Adrenal gland (tissue), 12 donors: ENCODE data around the gene UBE2H. TPM values are rescaled to one million over a fixed set of nuclear protein-coding genes. Genes with fewer than 3 reads are reported as not detected.

Source experiments
- DNase-seq, 7 donors: peaks; one replicate each; pipeline ENCODE4 v3.0.0-alpha.2; 2019 to 2020
- H3K27ac ChIP-seq, 5 donors: fragments of 200-600 bp; sonication (generic) in 4 of 5; 1 replicate in 3 of 5; 2 replicates in 2 of 5; pipeline versions ENCODE4 v1.5.1 to v1.8.0; 2016 to 2020; ENCODE audit warnings: mild to moderate bottlenecking in 1 of 5
- H3K27me3 ChIP-seq: fragments of 200-600 bp; 2 replicates; pipeline ENCODE4 v1.8.0; 2021
- H3K36me3 ChIP-seq, 2 donors: fragments of 200-600 bp; replicated peaks in 1 of 2; 1 replicate in 1 of 2; 2 replicates in 1 of 2; pipeline versions ENCODE4 v1.5.1 to v1.8.0; 2018 to 2022
- H3K4me1 ChIP-seq, 2 donors: fragments of 200-600 bp; replicated peaks in 1 of 2; 1 replicate in 1 of 2; 2 replicates in 1 of 2; pipeline versions ENCODE4 v1.5.1 to v1.8.0; 2018 to 2021
- H3K4me3 ChIP-seq, 4 donors: fragments of 200-600 bp; sonication (generic) in 3 of 4; one replicate each; pipeline ENCODE4 v1.5.1; 2016 to 2018
- H3K9me3 ChIP-seq, 3 donors: fragments of 200-600 bp; sonication (generic) in 1 of 3; replicated peaks in 1 of 3; 1 replicate in 2 of 3; 2 replicates in 1 of 3; pipeline versions ENCODE4 v1.5.1 to v1.8.0; 2016 to 2021
- CTCF ChIP-seq, 6 experiments: fragments of 450-650 bp in 4 of 6; fragments of 200-600 bp in 2 of 6; sonication (generic) in 1 of 6; IDR thresholded peaks; 1 replicate in 5 of 6; 2 replicates in 1 of 6; pipeline versions ENCODE4 v1.5.1 to v1.8.0; 2016 to 2021; ENCODE audit warnings: antibody characterized with exemption in 6 of 6, mild to moderate bottlenecking in 2 of 6, moderate library complexity in 1 of 6
- POLR2A ChIP-seq, 2 donors: fragments of 450-650 bp; IDR thresholded peaks; one replicate each; pipeline ENCODE4 v1.6.1; 2017; ENCODE audit warnings: antibody characterized with exemption in 2 of 2, mild to moderate bottlenecking in 2 of 2, moderate library complexity in 1 of 2
- WGBS, 4 donors: extraction: QIAGEN DNeasy Blood & Tissue Kit in 2 of 4; methylation state at CpG; one replicate each; pipeline versions ENCODE4 v1.1.5 to v1.1.7; 2013 to 2017; 5-methylcytosine and 5-hydroxymethylcytosine counted together
- intact Hi-C, 2 donors: fragments of 100-400 bp; cut with DNase I; formaldehyde crosslinking; loops; one replicate each; pipeline versions ENCODE4 v1.14.1 to v1.15.0; 2022 to 2023
- polyA plus RNA-seq, 3 donors: library from polyadenylated mRNA; stranded (reverse); fragments of 200-250 nt in 2 of 3; fragments of 350-450 nt in 1 of 3; fragmentation: Illumina TruSeq in 1 of 3; extraction: RNeasy Lipid Tissue Mini Kit (QIAGEN cat#74804) in 1 of 3; gene quantifications; one replicate each; pipeline ENCODE4 v1.2.3, GENCODE V29; 2013 to 2014
- total RNA-seq, 9 donors: library from RNA; depleted of rRNA in 4 of 9; stranded (reverse); fragments of >200 nt in 4 of 9; fragments of 120-200 nt in 1 of 9; fragmentation: NEBNext Ultra II Directional in 1 of 9; extraction: Animal tissue kit (Norgen Biotek cat#: 25700) in 1 of 9; gene quantifications; one replicate each; pipeline versions ENCODE4 v1.1.0 to v1.2.4, GENCODE V29; 2013 to 2023
- donor health status: healthy with polysubstance abuse.
- donor health status: Bipolar disorder and iron deficiency.
- donor health status: DM: yes; HTN: yes; CAD: no.
- donor health status: DM: no; HTN: no; CAD: no.
- donor health status: DM: no; HTN: no; CAD: no.
- donor health status: DM: yes; HTN: yes; CAD: no.

The UBE2H gene
- total and polyA plus RNA-seq, 12 donors = 48.3 to 392 (median 143) TPM

GRCh38 chr7:129832701-129833227, 120.0 kb downstream of the UBE2H start:
- Histone ChIP-seq H3K4me3 (no peak overlapping the region), H3K27me3 (no peaks in the 10 kb centered on the region), H3K36me3 (peaks cover 0 to 43% of the 10 kb centered on the region in 2 donors), H3K27ac (peak overlapping the region in 2 of 5 donors; percentile 82 to 84), H3K4me1 (peaks cover 19 to 55% of the 10 kb centered on the region in 2 donors), H3K9me3 (no peaks in the 10 kb centered on the region)
- DNase-seq = peak in 1 of 7 donors; percentile 43
- intact Hi-C loops = loop anchor here (10.0 kb wide), 2 partner anchors 112 to 122 kb away; partner anchors contain the start of gene UBE2H (in 1 of the 2)
- WGBS, 4 donors = 89 to 95% (median 92%) methylated on average over 3 of the region's 3 CpGs
- TF ChIP-seq POLR2A (IDR thresholded peaks at IDR 0.05) (no peak), CTCF (IDR thresholded peaks at IDR 0.05) (no peak)

- TF ChIP-seq CTCF (IDR thresholded peaks at IDR 0.05) (no peak), POLR2A (IDR thresholded peaks at IDR 0.05) (no peak)
- Histone ChIP-seq H3K36me3 (peaks cover 0 to 39% of the 10 kb centered on the region in 2 donors), H3K4me3 (no peak overlapping the region), H3K4me1 (peaks cover 19 to 54% of the 10 kb centered on the region in 2 donors), H3K9me3 (no peaks in the 10 kb centered on the region), H3K27me3 (no peaks in the 10 kb centered on the region), H3K27ac (peak overlapping the region in 4 of 5 donors; percentile 63 to 84 (median 80))
- intact Hi-C loops = loop anchor here (10.0 kb wide), 2 partner anchors 113 to 123 kb away; partner anchors contain the start of gene UBE2H (in 1 of the 2)
- peak in 1 of 7 donors; percentile 50 for DNase-seq
- 91 to 100% (median 94%) methylated on average over 4 of the region's 4 CpGs for WGBS, 4 donors
Measured at GRCh38 chr7:129832282-129832681, 120.5 kb downstream of the UBE2H start.

GRCh38 chr7:129831424-129832058, 121.2 kb downstream of the UBE2H start:
- Histone ChIP-seq H3K4me3 (no peak overlapping the region), H3K9me3 (no peaks in the 10 kb centered on the region), H3K36me3 (peaks cover 0 to 33% of the 10 kb centered on the region in 2 donors), H3K4me1 (peaks cover 19 to 47% of the 10 kb centered on the region in 2 donors), H3K27ac (peak overlapping the region in 4 of 5 donors; percentile 63 to 84 (median 80)), H3K27me3 (no peaks in the 10 kb centered on the region)
- TF ChIP-seq CTCF (IDR thresholded peaks at IDR 0.05) = no peak
- no peak for TF ChIP-seq POLR2A (IDR thresholded peaks at IDR 0.05)
- WGBS, 4 donors = 63 to 76% (median 70%) methylated on average over 5 of the region's 5 CpGs
- peak in 6 of 7 donors; percentile 35 to 74 (median 62) for DNase-seq
- intact Hi-C loops = loop anchor here (10.0 kb wide), 2 partner anchors 113 to 123 kb away; partner anchors contain the start of gene UBE2H (in 1 of the 2)

- Histone ChIP-seq H3K27me3 (no peaks in the 10 kb centered on the region), H3K9me3 (no peaks in the 10 kb centered on the region), H3K27ac (peak overlapping the region; percentile 16 to 84 (median 77)), H3K4me1 (peaks cover 19 to 47% of the 10 kb centered on the region in 2 donors), H3K4me3 (no peak overlapping the region), H3K36me3 (peaks cover 0 to 28% of the 10 kb centered on the region in 2 donors)
- DNase-seq = peak in 1 of 7 donors; percentile 54
- TF ChIP-seq POLR2A (IDR thresholded peaks at IDR 0.05) (no peak), CTCF (IDR thresholded peaks at IDR 0.05) (no peak)
- 86 to 97% (median 88%) methylated on average over 8 of the region's 8 CpGs for WGBS, 4 donors
- intact Hi-C loops = loop anchor here (10.0 kb wide), 2 partner anchors 114 to 124 kb away; partner anchors contain the start of gene UBE2H (in 1 of the 2)
Measured at GRCh38 chr7:129830949-129831348, 121.8 kb downstream of the UBE2H start.
